ENCODE measurements around the gene UBTF.

The UBTF gene

GRCh38 chr17:44222112-44222869, 2.8 kb upstream of the UBTF start:
- H3K9ac ChIP-seq (ENCODE audit: low read length): no peak overlapping the region; the same call in 1 of the 2 replicates
- H3K36me3 ChIP-seq (ENCODE audit: insufficient read depth, low read length): peaks cover 8% of the 10 kb centered on the region
- H3F3A ChIP-seq (ENCODE audit: insufficient read depth, low read length): no peaks in the 10 kb centered on the region
- H3K4me2 ChIP-seq (ENCODE audit: low read length): peak overlapping the region; percentile 95
- H4K20me1 ChIP-seq (ENCODE audit: insufficient read depth, low read length): no peaks in the 10 kb centered on the region
- H3K27me3 ChIP-seq (ENCODE audit: insufficient read depth, low read length): no peaks in the 10 kb centered on the region
- peaks cover 20% of the 10 kb centered on the region for H3K4me1 ChIP-seq (ENCODE audit: insufficient read depth, low read length, severe bottlenecking)
- H3K4me3 ChIP-seq (ENCODE audit: low read depth, low read length, poor library complexity, severe bottlenecking): peak overlapping the region; percentile 86
- TF ChIP-seq EZH2 (IDR thresholded peaks at IDR 0.05; ENCODE audit: borderline replicate concordance, low read length) (no peak), CTCF (IDR thresholded peaks at IDR 0.05; ENCODE audit: low read length) (no peak)
- H2AFZ ChIP-seq (ENCODE audit: low read length): no peak overlapping the region
- no peaks in the 10 kb centered on the region for H3K9me2 ChIP-seq (ENCODE audit: low read depth, low read length)
- no peaks in the 10 kb centered on the region for H3K9me3 ChIP-seq (ENCODE audit: low read length)
- H3K27ac ChIP-seq (ENCODE audit: low read depth, low read length, poor library complexity, severe bottlenecking): no peak overlapping the region
- H3K79me2 ChIP-seq (ENCODE audit: insufficient read depth, low read length): peaks cover 10% of the 10 kb centered on the region

- no peaks in the 10 kb centered on the region for H3K9me2 ChIP-seq (ENCODE audit: low read depth, low read length)
- H3F3A ChIP-seq (ENCODE audit: insufficient read depth, low read length): no peaks in the 10 kb centered on the region
- peaks cover 25% of the 10 kb centered on the region for H3K4me1 ChIP-seq (ENCODE audit: insufficient read depth, low read length, severe bottlenecking)
- H3K27me3 ChIP-seq (ENCODE audit: insufficient read depth, low read length): no peaks in the 10 kb centered on the region
- peak overlapping the region; percentile 69 for H3K9ac ChIP-seq (ENCODE audit: low read length)
- H3K36me3 ChIP-seq (ENCODE audit: insufficient read depth, low read length): peaks cover 12% of the 10 kb centered on the region
- H4K20me1 ChIP-seq (ENCODE audit: insufficient read depth, low read length): no peaks in the 10 kb centered on the region
- H3K79me2 ChIP-seq (ENCODE audit: insufficient read depth, low read length): peaks cover 15% of the 10 kb centered on the region
- no peak overlapping the region for H2AFZ ChIP-seq (ENCODE audit: low read length)
- H3K27ac ChIP-seq (ENCODE audit: low read depth, low read length, poor library complexity, severe bottlenecking): no peak overlapping the region
- H3K4me3 ChIP-seq (ENCODE audit: low read depth, low read length, poor library complexity, severe bottlenecking): peak overlapping the region; percentile 86
- peak overlapping the region; percentile 95 for H3K4me2 ChIP-seq (ENCODE audit: low read length)
- TF ChIP-seq CTCF (IDR thresholded peaks at IDR 0.05; ENCODE audit: low read length) (no peak), EZH2 (IDR thresholded peaks at IDR 0.05; ENCODE audit: borderline replicate concordance, low read length) (no peak)
- H3K9me3 ChIP-seq (ENCODE audit: low read length): no peaks in the 10 kb centered on the region
These were observed 2.3 kb upstream of the UBTF start for GRCh38 chr17:44221862-44222111.

GRCh38 chr17:44221084-44221861, 1.8 kb upstream of the UBTF start:
- H3F3A ChIP-seq (ENCODE audit: insufficient read depth, low read length): no peaks in the 10 kb centered on the region
- H3K9ac ChIP-seq (ENCODE audit: low read length): peak overlapping the region; percentile 69
- H3K4me3 ChIP-seq (ENCODE audit: low read depth, low read length, poor library complexity, severe bottlenecking): peak overlapping the region; percentile 86
- no peak overlapping the region for H3K27ac ChIP-seq (ENCODE audit: low read depth, low read length, poor library complexity, severe bottlenecking)
- peaks cover 17% of the 10 kb centered on the region for H3K36me3 ChIP-seq (ENCODE audit: insufficient read depth, low read length)
- peak overlapping the region; percentile 95 for H3K4me2 ChIP-seq (ENCODE audit: low read length)
- no peaks in the 10 kb centered on the region for H3K9me3 ChIP-seq (ENCODE audit: low read length)
- no peak overlapping the region for H2AFZ ChIP-seq (ENCODE audit: low read length)
- H3K9me2 ChIP-seq (ENCODE audit: low read depth, low read length): no peaks in the 10 kb centered on the region
- no peaks in the 10 kb centered on the region for H3K27me3 ChIP-seq (ENCODE audit: insufficient read depth, low read length)
- H3K79me2 ChIP-seq (ENCODE audit: insufficient read depth, low read length): peaks cover 19% of the 10 kb centered on the region
- no peaks in the 10 kb centered on the region for H4K20me1 ChIP-seq (ENCODE audit: insufficient read depth, low read length)
- peaks cover 30% of the 10 kb centered on the region for H3K4me1 ChIP-seq (ENCODE audit: insufficient read depth, low read length, severe bottlenecking)
- TF ChIP-seq EZH2 (IDR thresholded peaks at IDR 0.05; ENCODE audit: borderline replicate concordance, low read length): no peak
